ENCODE measurements around the gene VAX1. TPM values are rescaled to one million over a fixed set of nuclear protein-coding genes. Genes with fewer than 3 reads are reported as not detected.

The VAX1 gene
- total RNA-seq, 1 experiment from 2014 or later, result not detected

- TF ChIP-seq ZBTB33 (IDR thresholded peaks at IDR 0.05; ENCODE audit: extremely low read depth, insufficient replicate concordance, low read length) (no peak), SRF (IDR thresholded peaks at IDR 0.05; ENCODE audit: low read depth) (no peak)
These were observed 40.1 kb upstream of the VAX1 start (continued) for GRCh38 chr10:117178190-117178589.

DNA sequence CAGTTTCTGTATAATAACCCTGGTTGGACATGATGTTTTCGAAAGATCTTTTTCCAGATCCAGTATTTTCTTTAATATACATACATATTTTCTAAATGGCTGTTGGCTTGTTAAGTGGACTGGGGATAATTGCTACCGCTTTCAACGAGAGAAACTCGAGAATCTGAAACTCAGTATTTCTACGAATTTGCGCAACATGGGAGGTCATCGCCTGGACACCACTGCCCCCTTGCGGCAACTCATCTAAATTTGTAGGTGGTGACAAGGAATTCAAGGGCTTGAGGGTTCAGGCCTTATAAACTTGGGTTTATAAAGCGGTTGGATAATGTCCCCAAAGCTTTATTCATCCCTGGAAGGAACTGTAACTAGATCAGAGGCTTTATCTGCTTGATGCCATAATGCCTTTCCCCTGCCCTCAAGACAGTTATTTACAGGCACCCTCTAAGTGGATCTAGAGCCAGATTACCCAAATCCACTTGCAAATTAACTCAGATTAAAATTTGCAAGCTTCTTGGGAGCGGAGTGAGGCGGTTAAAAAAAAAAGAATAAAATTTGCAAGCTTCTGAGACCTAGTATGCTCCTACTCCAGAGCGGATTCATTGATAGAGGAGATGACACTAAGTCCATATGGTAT lies 37.9 kb upstream of the VAX1 start:
- no peaks in the 10 kb centered on the region for H4K20me1 ChIP-seq (ENCODE audit: insufficient read depth)
- RAD21 ChIA-PET (ENCODE audit: low non-redundant PET in 1 of 2, low total read pairs in 2 of 2, uncharacterized antibody in 2 of 2, unreplicated experiment in 2 of 2), result interaction anchor here in 1 of 2 experiments (2.6 kb wide), 1 partner anchor 380 kb away, joined by 33 read pairs; no protein-coding TSS in a partner anchor
- POLR2A ChIA-PET, result interaction anchor here (0.6 kb wide), 1 partner anchor 271 kb away, joined by 3 read pairs; no protein-coding TSS in a partner anchor
- peaks cover 13% of the 10 kb centered on the region; the same call in 1 of the 2 replicates for H3K27me3 ChIP-seq (ENCODE audit: insufficient read depth, low read length)
- no peaks in the 10 kb centered on the region for H3K79me2 ChIP-seq (ENCODE audit: insufficient read depth, low read length)
- no peaks in the 10 kb centered on the region for H3K36me3 ChIP-seq (ENCODE audit: control insufficient read depth in 1 of 2, insufficient read depth in 2 of 2, low read length in 2 of 2)
- H3K9me3 ChIP-seq (ENCODE audit: control insufficient read depth in 1 of 2, insufficient read depth in 1 of 2, low read depth in 1 of 2, low read length in 2 of 2), result no peaks in the 10 kb centered on the region
- TF ChIP-seq, protein P1, sequence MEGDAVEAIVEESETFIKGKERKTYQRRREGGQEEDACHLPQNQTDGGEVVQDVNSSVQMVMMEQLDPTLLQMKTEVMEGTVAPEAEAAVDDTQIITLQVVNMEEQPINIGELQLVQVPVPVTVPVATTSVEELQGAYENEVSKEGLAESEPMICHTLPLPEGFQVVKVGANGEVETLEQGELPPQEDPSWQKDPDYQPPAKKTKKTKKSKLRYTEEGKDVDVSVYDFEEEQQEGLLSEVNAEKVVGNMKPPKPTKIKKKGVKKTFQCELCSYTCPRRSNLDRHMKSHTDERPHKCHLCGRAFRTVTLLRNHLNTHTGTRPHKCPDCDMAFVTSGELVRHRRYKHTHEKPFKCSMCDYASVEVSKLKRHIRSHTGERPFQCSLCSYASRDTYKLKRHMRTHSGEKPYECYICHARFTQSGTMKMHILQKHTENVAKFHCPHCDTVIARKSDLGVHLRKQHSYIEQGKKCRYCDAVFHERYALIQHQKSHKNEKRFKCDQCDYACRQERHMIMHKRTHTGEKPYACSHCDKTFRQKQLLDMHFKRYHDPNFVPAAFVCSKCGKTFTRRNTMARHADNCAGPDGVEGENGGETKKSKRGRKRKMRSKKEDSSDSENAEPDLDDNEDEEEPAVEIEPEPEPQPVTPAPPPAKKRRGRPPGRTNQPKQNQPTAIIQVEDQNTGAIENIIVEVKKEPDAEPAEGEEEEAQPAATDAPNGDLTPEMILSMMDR (IDR thresholded peaks at IDR 0.05 in 2 of 3, conservative IDR thresholded peaks at IDR 0.05 in 1 of 3; ENCODE audit: borderline replicate concordance in 1 of 3, insufficient read depth in 1 of 3, low read depth in 2 of 3, low read length in 2 of 3), result peak; percentile 91 to 97 (median 94)
- TF ChIP-seq, protein P2, sequence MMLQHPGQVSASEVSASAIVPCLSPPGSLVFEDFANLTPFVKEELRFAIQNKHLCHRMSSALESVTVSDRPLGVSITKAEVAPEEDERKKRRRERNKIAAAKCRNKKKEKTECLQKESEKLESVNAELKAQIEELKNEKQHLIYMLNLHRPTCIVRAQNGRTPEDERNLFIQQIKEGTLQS (IDR thresholded peaks at IDR 0.05), result no peak
- TF ChIP-seq RAD21 (IDR thresholded peaks at IDR 0.05; ENCODE audit: low read depth) (peak; percentile 94), SP1 (IDR thresholded peaks at IDR 0.05; ENCODE audit: low read depth) (no peak), POLR2AphosphoS5 (IDR thresholded peaks at IDR 0.05; ENCODE audit: low read depth, low read length) (no peak), YY1 (IDR thresholded peaks at IDR 0.05; ENCODE audit: extremely low read depth, insufficient replicate concordance, low read depth, low read length) (peak; percentile 64), TCF7L2 (IDR thresholded peaks at IDR 0.05; ENCODE audit: borderline replicate concordance, extremely low read depth, insufficient read depth, insufficient read length) (no peak), CBX3 (IDR thresholded peaks at IDR 0.05; ENCODE audit: low read depth) (no peak), EZH2 (IDR thresholded peaks at IDR 0.05) (no peak), CEBPB (IDR thresholded peaks at IDR 0.05; ENCODE audit: low read depth) (peak; percentile 98)
- peak overlapping the region; percentile 51 for H3K4me2 ChIP-seq (ENCODE audit: low read length)
- ATAC-seq (peak; percentile 57), DNase-seq (ENCODE audit: low read depth, low spot score) (peak; percentile 75)
- H3K4me1 ChIP-seq (ENCODE audit: control insufficient read depth in 1 of 2, insufficient read depth in 2 of 2, low read length in 2 of 2), result peaks cover 0 to 16% of the 10 kb centered on the region in 2 experiments; a peak in 3 of 4 replicates
- no peaks in the 10 kb centered on the region for H3K9me2 ChIP-seq (ENCODE audit: insufficient read depth)
- H3K27ac ChIP-seq (ENCODE audit: low read depth, low read length), result no peak overlapping the region
- H3K9ac ChIP-seq (ENCODE audit: low read length), result no peak overlapping the region
- no peak overlapping the region for H3K4me3 ChIP-seq (replicated peaks in 1 of 2; ENCODE audit: low read depth in 1 of 2, low read length in 2 of 2)
- peak overlapping the region; percentile 94 for H2AFZ ChIP-seq (ENCODE audit: low read depth, low read length, poor library complexity, severe bottlenecking)
- intact Hi-C loops (cut with micrococcal nuclease), result loop anchor here (1.0 to 10.0 kb wide), 4 partner anchors 379 to 701 kb away; no protein-coding TSS in a partner anchor
- BruUV-seq (replicated peaks), result no TSS peak
- CTCF ChIA-PET, result interaction anchor here (0.9 to 17.7 kb wide), 13 partner anchors 9 to 705 kb away, joined by 3 to 629 read pairs (median 7); no protein-coding TSS in a partner anchor

Data from HCT116 (cell line).